ENCODE data around the gene KIF21B.
A peak's percentile ranks its signal among the peaks of the same experiment; 100 is the strongest.
"Not testable (repeated sequence)": the region's sequence is repeated elsewhere in the genome, so short reads cannot be mapped to it uniquely, and the experiment has no call there.

KIF21B gene

GRCh38 chr1:200971955-200972711 lies 51.4 kb downstream of the KIF21B start:
- peak in 1 of 2 donors; percentile 16 for DNase-seq (ENCODE audit: extremely low read depth in 1 of 2, low read depth in 1 of 2)

- no peak for DNase-seq (ENCODE audit: extremely low read depth in 1 of 2, low read depth in 1 of 2)
Observed at GRCh38 chr1:200971428-200971903, 52.0 kb downstream of the KIF21B start.

GRCh38 chr1:200970771-200971427 lies 52.6 kb downstream of the KIF21B start:
- DNase-seq (ENCODE audit: extremely low read depth in 1 of 2, low read depth in 1 of 2) = no peak

- DNase-seq (ENCODE audit: extremely low read depth in 1 of 2, low read depth in 1 of 2) = peak; percentile 7 to 21
Observed at GRCh38 chr1:200969726-200970561, 53.6 kb downstream of the KIF21B start.

- no peak for DNase-seq (ENCODE audit: extremely low read depth in 1 of 2, low read depth in 1 of 2)
Observed at GRCh38 chr1:200968469-200969410, 54.8 kb downstream of the KIF21B start.

- DNase-seq (ENCODE audit: extremely low read depth in 1 of 2, low read depth in 1 of 2) = no peak
Observed at GRCh38 chr1:200967693-200968468, 55.6 kb downstream of the KIF21B start.

- no peak for DNase-seq (ENCODE audit: extremely low read depth in 1 of 2, low read depth in 1 of 2)
Observed at GRCh38 chr1:200966934-200967333, 56.6 kb downstream of the KIF21B start.

- DNase-seq (ENCODE audit: extremely low read depth in 1 of 2, low read depth in 1 of 2) = no peak
Observed at GRCh38 chr1:200965111-200965805, 58.3 kb downstream of the KIF21B start.

GRCh38 chr1:200963888-200964287 lies 59.6 kb downstream of the KIF21B start:
- DNase-seq (ENCODE audit: extremely low read depth in 1 of 2, low read depth in 1 of 2) = not testable (repeated sequence)

GRCh38 chr1:200963076-200963475 lies 60.4 kb downstream of the KIF21B start:
- DNase-seq (ENCODE audit: extremely low read depth in 1 of 2, low read depth in 1 of 2) = no peak

- no peak for DNase-seq (ENCODE audit: extremely low read depth in 1 of 2, low read depth in 1 of 2)
Observed at GRCh38 chr1:200962631-200963030, 60.9 kb downstream of the KIF21B start.

- DNase-seq (ENCODE audit: extremely low read depth in 1 of 2, low read depth in 1 of 2) = not testable (repeated sequence)
Observed at GRCh38 chr1:200962151-200962550, 61.4 kb downstream of the KIF21B start.

GRCh38 chr1:200960948-200961340 lies 62.6 kb downstream of the KIF21B start:
- no peak for DNase-seq (ENCODE audit: extremely low read depth in 1 of 2, low read depth in 1 of 2)

- no peak for DNase-seq (ENCODE audit: extremely low read depth in 1 of 2, low read depth in 1 of 2)
Observed at GRCh38 chr1:200960236-200960947, 63.1 kb downstream of the KIF21B start.

GRCh38 chr1:200959411-200959921 lies 64.0 kb downstream of the KIF21B start:
- DNase-seq (ENCODE audit: extremely low read depth in 1 of 2, low read depth in 1 of 2) = no peak

- no peak for DNase-seq (ENCODE audit: extremely low read depth in 1 of 2, low read depth in 1 of 2)
Observed at GRCh38 chr1:200958597-200958996, 64.9 kb downstream of the KIF21B start.

- DNase-seq (ENCODE audit: extremely low read depth in 1 of 2, low read depth in 1 of 2) = no peak
Observed at GRCh38 chr1:200954434-200954833, 69.1 kb downstream of the KIF21B start.

GRCh38 chr1:200951016-200951415 lies 72.5 kb downstream of the KIF21B start:
- no peak for DNase-seq (ENCODE audit: extremely low read depth in 1 of 2, low read depth in 1 of 2)
